GM13976 (cell line): ENCODE data around the gene CRIP1.

Experiments used
- DNase-seq: peaks from one replicate; pipeline ENCODE4 v3.0.0; 2012; ENCODE audit warnings: low spot score
- CTCF ChIP-seq: IDR thresholded peaks from 2 replicates; pipeline ENCODE4 v1.5.1; 2012; ENCODE audit warnings: borderline replicate concordance, mild to moderate bottlenecking; ENCODE audit not compliant: insufficient read depth; ENCODE audit errors: extremely low read depth, missing control alignments, control extremely low read depth
- in situ Hi-C: fragments of 300-500 bp; cut with MboI; formaldehyde crosslinking; loops from one replicate; pipeline ENCODE4 v1.12.0; 2022; ENCODE audit warnings: low sequenced_read_pairs, mixed read lengths, inconsistent platforms; ENCODE audit not compliant: unreplicated experiment

Gene CRIP1

GRCh38 chr14:105492971-105493871, 6.5 kb downstream of the CRIP1 start:
- in situ Hi-C loops = no loop called here
- DNase-seq = no peak
- TF ChIP-seq CTCF = no peak

DNA sequence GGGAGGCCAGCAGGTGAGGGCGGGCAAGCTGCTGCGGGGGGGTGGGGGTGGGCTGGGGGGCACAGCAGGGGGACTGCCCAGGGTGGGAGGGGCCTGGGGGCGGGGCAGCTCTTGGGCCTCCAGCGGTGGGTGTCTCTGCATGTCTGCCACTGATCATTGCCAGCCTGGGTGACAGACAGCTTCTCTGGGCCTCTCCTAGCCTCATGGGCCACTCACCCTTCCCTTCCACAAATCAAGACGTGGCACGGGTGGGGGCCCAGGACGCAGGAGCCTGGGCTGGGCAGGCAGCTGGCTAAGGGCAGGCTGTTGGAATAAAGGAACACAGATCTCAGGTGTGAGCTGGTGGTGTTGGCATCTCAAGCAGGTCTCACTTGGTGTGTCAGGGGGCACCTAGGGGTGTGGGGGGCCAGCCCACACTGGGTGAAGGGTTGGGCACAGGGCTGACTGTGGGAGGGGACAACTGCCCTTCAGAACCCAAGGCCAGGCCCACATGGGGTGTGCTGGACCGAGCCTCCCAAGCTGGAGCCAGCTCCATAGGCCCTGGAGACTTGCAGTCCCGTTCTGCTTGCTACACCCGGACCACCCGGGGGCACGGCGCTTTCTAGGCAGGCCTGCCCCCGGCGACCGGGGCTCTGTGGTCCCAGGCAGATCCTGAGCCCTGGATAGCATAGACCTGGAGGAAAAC, 7.4 kb downstream of the CRIP1 start:
- in situ Hi-C loops = no loop called here
- DNase-seq = no peak
- no peak for TF ChIP-seq CTCF

DNA sequence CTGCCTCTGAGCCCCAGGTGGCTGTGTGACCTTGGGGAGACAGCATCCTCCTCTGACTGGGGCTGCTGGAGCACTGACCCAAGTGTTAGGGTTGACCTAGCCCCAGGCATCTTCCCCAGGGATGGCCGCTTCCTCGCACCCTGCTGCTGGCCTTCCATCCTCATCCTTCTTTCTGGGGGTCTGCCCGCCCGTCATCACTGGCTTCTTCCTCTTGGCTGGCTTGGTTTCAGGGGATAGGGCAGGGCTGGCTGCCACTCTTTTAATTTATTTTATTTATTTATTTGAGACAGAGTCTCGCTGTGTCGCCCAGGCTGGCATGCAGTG, 7.9 kb downstream of the CRIP1 start:
- no peak for DNase-seq
- in situ Hi-C loops = no loop called here
- no peak for TF ChIP-seq CTCF

- no peak for DNase-seq
- no peak for TF ChIP-seq CTCF
- in situ Hi-C loops = no loop called here
Measured at GRCh38 chr14:105495101-105495989, 8.7 kb downstream of the CRIP1 start.

GRCh38 chr14:105495990-105496830, 9.5 kb downstream of the CRIP1 start:
- no peak for TF ChIP-seq CTCF
- in situ Hi-C loops = no loop called here
- DNase-seq = no peak

- TF ChIP-seq CTCF = no peak
- DNase-seq = no peak
- in situ Hi-C loops = no loop called here
Measured at GRCh38 chr14:105496831-105497591, 10.3 kb downstream of the CRIP1 start.
